ENCODE data around the gene RUVBL1.
"Not testable (repeated sequence)": the region's sequence is repeated elsewhere in the genome, so short reads cannot be mapped to it uniquely, and the experiment has no call there.

The RUVBL1 gene

GRCh38 chr3:128123538-128124368 lies at the start of gene RUVBL1:
RUVBL1 (minus strand) TSS chr3:128123812; CDS start chr3:128123724, 88 bp downstream.
- peak; percentile 99 for DNase-seq

GRCh38 chr3:128173200-128173599 lies 49.6 kb upstream of the RUVBL1 start:
- DNase-seq = no peak

DNA sequence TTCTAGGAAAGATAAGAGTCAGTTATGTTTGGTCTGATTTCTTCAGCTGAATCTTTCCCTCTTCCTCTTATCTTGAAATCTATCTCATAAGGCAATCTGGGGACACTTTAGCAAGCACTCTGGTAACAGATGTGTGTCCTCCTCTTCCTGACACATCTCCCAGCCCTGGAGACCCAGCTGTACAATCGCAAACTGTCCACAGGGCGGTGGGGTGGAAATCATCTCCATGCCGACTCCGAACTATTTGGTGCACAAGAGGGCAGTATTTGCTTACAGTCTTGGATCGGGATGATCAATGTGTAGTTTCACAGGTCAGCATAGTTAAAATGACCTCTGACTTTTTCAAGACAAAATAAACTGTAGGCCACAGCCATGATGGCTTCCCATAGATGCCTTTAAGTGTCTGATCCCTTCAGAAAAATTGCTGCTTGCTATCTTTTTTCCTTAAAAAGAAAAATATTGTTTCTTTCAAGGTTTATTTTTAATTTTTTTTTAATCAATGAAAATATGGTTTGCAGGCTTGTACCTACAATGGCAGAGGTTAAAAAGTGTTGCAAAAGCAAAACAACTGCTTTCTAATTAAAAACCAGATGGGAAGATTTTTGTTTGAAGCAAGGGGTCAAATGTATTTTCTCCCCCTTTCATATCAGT lies 47.4 kb upstream of the RUVBL1 start:
- DNase-seq = peak; percentile 69

DNA sequence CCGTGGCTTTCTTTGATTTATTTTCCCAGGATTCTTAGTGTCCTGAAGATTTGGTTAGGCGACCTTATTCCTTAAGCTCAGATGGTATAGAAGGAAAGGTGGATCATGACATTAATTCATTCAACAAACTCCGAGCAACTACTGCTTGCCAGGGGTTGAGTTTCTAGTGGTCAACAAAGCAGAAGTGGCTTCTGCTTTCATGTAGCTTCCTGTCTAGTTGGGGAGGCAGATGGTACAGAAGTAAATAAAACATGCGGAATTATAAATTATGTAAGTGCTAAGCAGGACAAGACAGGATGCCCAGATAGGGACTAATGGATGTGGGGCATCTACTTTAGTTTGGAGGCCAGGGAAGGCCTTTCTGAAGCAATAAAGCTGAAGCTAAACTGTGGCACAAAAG lies 45.2 kb upstream of the RUVBL1 start:
- DNase-seq = no peak

DNA sequence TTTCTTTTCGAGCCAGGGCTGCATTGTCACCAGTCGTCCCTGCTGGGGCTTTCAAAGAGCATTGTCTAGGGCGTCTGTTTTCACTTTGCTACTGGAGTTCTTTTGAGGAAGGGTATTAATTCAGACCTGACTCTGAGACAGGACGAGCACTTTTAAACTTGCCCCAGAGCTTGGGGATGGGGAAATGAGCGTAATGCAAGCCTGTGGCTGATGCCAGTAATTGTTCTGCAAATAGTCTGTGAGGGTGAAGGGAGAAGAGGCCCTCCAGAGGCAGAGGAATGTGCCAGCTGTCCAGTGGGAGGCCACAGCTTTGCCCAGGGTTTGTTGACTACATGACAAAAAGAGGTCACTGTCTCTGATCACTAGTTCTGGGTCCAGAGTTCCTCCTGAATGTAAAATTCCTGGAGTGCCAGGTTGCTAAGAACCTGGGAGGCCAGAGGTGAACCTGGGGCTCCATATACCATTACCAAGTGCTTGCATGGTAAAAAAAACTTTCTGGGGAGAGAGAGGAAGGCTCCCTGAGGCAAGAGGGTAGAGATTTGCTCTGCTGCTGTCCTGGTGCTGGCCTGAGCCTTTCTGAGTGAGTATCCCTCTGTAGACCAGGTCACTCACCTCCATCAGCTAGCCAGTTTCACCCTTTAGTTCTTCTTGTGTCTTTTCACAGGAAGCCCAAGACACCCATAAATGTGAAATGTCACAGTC lies 44.5 kb upstream of the RUVBL1 start:
- no peak for DNase-seq

GRCh38 chr3:128167646-128167972 lies 44.0 kb upstream of the RUVBL1 start:
- no peak for DNase-seq

- DNase-seq = no peak
Measured at GRCh38 chr3:128166971-128167453, 43.4 kb upstream of the RUVBL1 start.

DNA sequence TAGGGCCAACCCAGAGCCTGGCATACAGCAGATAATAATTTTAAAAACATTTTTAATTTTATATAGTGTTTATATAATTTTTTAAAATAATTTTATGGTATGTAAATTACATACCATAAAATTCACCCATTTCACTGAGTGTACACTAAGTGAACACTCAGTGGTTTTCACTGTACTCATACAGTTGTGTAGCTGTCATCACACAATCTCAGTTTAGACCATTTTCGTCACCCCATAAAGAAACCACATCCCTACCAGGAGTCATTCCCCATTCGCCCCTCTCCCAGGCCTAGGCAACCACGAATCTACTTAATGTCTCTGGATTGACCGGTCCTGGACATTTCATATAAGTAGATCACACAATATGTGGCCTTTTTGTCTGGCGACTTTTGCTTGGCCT lies 39.8 kb upstream of the RUVBL1 start:
- no peak for DNase-seq

DNA sequence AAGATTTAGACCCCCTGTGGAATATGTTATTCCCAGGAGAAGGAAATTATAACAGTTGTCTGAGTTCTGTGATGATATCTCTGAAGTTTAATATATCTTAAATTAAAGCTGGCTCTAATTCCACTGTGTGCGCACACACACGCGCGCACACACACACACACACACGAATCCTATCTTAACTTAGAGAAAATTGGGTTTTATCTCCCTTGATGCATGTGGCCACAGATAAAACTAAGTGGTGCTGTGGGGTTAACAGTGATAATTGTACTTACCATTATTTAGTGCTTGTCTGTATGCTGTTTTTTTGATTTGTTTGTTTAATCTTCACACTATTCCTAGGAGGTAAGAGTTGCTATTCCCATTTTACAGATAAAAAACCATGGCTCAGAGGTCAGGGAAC lies 37.0 kb upstream of the RUVBL1 start:
- no peak for DNase-seq

DNA sequence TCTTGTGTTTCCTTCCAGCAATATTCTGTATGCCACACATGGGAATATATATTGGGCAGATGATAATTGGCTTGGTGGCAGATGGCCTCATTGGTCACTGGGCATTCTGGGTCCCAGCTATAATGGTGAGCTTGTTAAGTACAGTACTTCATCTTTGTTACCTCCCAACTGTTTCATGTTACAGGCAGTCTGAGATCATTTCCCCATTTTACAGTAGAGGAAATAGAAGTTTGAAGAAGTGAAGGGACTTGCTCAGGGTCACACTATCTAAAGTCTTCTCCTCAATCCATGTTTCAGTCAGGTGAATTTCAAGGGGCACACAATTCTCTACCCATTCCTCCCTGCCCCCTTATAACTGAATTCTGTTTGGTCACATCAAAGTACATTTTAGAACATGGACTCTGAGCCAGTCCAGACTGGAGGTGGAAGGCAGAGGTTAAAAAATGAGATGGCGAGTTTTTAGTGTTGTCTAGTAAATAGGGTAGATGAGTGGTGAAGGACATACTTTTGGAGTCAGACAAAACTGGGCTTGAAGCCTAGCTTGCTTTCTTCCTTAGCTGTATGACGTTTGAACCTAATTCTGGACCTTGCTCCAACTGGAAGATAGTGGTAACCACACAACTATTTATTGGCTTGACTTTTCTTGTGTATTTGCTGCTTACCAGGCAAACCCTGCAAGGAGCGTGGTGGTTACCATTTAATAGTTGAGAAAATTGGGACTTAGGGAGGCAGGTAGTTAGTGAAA lies 32.2 kb upstream of the RUVBL1 start:
- DNase-seq = no peak

- DNase-seq = not testable (repeated sequence)
Measured at GRCh38 chr3:128154354-128154753, 30.7 kb upstream of the RUVBL1 start.

DNA sequence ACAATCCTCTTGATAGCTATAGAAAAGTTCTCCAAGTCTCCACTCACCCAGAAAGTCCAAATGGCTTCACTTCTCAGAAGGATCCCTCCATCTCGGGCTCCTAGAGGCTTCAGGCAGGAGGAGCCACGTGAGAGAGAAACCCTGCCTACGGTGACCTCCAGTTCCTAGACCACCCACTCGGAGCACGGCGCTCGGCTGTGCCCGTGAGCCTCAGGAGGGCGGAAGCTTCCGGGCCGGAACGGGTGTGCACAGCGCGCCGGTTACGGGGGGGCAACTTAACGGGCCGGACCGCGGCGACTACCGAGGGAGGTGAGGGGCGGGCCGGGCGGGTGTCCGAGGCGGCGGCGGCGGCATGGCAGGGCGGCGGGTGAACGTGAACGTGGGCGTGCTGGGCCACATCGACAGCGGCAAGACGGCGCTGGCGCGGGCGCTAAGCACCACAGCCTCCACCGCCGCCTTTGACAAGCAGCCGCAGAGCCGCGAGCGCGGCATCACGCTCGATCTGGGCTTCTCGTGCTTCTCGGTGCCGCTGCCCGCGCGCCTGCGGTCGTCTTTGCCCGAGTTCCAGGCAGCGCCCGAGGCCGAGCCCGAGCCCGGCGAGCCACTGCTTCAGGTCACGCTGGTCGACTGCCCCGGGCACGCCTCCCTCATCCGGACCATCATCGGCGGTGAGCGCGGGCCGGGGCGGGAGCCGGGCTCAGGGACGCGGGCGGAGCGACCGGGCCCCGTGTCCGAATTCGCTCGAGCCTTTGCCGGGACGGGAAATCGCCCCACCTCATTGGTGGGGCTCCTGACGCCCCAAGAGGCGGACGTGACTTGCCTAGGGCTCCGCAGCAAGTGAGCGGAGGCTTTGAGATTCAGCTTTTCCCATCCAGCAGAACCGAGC lies 29.8 kb upstream of the RUVBL1 start, which contains the start of gene EEFSEC:
Gene EEFSEC (plus strand): TSS at position 326 of the 886 bp plus-strand sequence. CDS start 27 bp downstream, at position 353.
- peak; percentile 74 for DNase-seq

GRCh38 chr3:128152419-128153155 lies 29.0 kb upstream of the RUVBL1 start:
- DNase-seq = peak; percentile 69

- no peak for DNase-seq
Measured at GRCh38 chr3:128151758-128152274, 28.2 kb upstream of the RUVBL1 start.

- DNase-seq = no peak
Measured at GRCh38 chr3:128149650-128150049, 26.0 kb upstream of the RUVBL1 start.

GRCh38 chr3:128146201-128146600 lies 22.6 kb upstream of the RUVBL1 start:
- DNase-seq = no peak

DNA sequence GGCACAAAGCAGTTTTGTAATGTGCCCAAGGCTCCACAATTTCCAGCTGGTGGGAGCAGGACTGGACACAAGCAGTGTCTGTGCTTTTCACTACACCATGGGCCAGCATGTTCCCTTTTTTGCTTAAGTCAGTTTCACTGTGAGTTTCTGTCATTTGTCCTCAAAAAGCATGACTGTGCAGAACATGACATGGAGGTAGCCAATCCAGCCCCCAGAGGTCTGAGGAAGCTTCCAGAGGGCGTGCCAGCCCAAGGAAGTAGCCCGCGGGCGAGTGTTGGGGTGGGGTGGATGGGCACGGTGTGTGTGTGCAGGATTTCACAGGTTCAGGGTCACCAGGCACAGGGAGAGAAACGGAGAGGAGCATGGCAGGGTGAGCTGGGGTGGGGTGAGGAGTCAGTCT lies 21.7 kb upstream of the RUVBL1 start:
- no peak for DNase-seq

- no peak for DNase-seq
Measured at GRCh38 chr3:128144512-128145187, 21.0 kb upstream of the RUVBL1 start.

GRCh38 chr3:128143496-128143895 lies 19.9 kb upstream of the RUVBL1 start:
- no peak for DNase-seq

DNA sequence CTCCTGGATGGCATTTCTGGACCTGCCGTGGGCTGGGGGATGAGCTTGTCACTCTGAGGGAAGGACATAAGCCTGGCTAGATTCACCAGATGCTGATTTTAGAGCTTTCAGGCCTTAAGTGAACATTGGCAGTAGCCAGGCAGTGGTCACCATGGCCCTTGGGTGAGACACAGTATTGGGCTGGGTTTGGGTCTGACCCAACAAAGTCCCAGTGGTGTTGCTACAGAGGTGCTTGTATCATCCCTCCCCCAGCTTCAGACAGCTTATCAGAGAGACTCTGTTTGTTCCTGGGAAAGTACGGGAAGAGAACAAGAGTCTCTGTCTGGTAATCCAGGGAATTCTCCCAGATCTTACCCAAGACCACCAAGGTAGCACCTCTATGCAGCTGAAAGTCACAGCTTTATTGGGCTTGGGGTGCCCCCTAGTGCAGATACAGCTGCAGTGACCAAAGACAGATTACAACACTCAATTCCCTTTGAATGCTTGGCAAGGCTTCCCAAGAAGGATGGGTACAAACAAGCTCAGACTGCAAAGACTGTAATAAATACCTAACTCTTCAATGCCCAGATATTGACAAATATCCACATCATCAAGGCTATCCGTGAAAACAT lies 9.8 kb upstream of the RUVBL1 start:
- DNase-seq = peak; percentile 17

All from NCI-H2171 (cell line).